Activated T-helper 17 cell treated with anti-CD3 and anti-CD28 coated beads, Interleukin-2, amount 50 U/mL, for 72 hours (primary cell): ENCODE data around the gene C3orf22. TPM values are rescaled to one million over a fixed set of nuclear protein-coding genes. Genes with fewer than 3 reads are reported as not detected.

Experiments
- ATAC-seq: fragments of 150-1000 bp; cut with Tn5 transposase; replicated peaks from 2 replicates; pipeline ENCODE4 v1.10.0; 2021; ENCODE audit warnings: mild to moderate bottlenecking, moderate library complexity
- H3K27ac Mint-ChIP-seq: one replicate; pipeline ENCODE4 v1.8.0; 2022; ENCODE audit warnings: mixed read lengths
- H3K27me3 Mint-ChIP-seq: one replicate; pipeline ENCODE4 v1.8.0; 2022; ENCODE audit warnings: mixed read lengths
- H3K36me3 Mint-ChIP-seq: one replicate; pipeline ENCODE4 v1.8.0; 2022; ENCODE audit warnings: low read depth, mild to moderate bottlenecking, mixed read lengths
- H3K4me1 Mint-ChIP-seq: one replicate; pipeline ENCODE4 v1.8.0; 2022; ENCODE audit warnings: mixed read lengths
- H3K4me3 Mint-ChIP-seq: one replicate; pipeline ENCODE4 v1.8.0; 2022; ENCODE audit warnings: mild to moderate bottlenecking, mixed read lengths
- H3K9me3 Mint-ChIP-seq: one replicate; pipeline ENCODE4 v1.8.0; 2022; ENCODE audit warnings: mixed read lengths
- total RNA-seq, 2 donors: library from RNA; stranded (reverse); gene quantifications; one replicate each; pipeline ENCODE4 v1.2.3, GENCODE V29; 2022

Gene C3orf22
- total RNA-seq, 2 donors from 2014 or later = not detected

DNA sequence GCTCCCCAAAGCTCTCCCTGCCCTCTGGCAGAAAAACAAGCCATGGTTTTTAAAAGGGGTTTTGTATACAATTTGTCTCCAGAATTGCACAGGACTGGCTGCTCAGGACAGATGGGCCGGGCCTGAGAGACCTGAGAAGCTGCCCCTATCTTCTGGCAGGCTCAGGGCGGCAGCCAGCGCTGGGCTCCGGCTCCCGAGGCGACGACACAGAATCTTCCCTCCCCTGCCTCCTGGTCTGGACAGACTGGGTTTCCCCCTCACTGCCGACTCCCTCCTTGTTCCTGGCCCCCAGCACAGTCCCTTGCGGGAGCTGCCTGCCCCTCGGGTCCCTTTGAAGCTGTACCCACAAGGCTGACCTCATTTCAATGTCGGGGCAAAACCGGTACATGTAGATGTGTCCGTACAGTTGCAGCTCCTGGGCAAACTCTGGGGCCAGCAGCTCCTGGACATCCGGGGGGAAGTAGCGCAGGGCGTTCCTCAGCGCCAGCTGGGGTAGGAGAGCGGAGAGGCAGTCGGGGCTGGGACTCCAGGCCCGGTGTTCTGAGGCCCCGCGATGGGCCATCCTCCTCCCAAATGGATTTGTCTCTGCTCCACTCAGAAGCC is 48.3 kb downstream of the C3orf22 start:
- Mint-ChIP-seq H3K36me3 (no peaks in the 10 kb centered on the region), H3K4me1 (peaks cover 5% of the 10 kb centered on the region), H3K27ac (no peak overlapping the region), H3K9me3 (no peaks in the 10 kb centered on the region), H3K27me3 (peaks cover 3% of the 10 kb centered on the region), H3K4me3 (no peak overlapping the region)
- no peak for ATAC-seq

DNA sequence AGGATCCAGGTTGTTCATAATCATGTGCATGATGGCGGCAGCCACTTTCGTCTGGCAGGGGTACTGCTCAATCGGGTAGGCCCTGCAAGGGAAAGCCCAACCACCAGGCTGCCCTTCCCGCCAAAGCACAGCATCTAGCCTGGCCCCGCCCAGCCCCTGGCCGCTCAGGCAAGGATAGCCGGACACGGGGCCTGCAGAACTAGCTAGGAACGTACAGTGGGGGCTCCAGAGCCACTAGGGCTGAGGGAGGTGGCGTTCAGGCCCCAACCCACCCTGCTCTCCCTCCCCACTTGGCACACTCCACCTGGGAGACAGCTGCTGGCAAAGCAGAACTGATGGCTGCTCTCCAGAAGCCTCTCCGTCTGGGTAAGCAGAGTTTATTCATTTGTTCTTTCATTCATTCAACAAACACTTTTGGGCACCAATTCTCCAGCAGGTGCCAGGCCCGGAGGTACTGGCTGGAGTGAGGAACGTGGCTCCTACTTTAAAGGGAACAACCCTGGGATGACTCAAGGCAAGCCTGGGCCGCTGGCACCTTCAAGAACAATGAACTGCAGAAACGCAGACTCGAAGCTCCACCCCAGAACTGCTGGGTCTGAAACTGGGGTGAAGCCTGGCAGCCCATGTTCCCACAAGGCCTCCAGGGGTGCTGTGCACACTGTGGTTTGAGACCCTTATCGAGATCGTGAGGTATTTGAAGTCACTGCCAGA is 49.0 kb downstream of the C3orf22 start:
- Mint-ChIP-seq H3K27ac (no peak overlapping the region), H3K9me3 (no peaks in the 10 kb centered on the region), H3K36me3 (no peaks in the 10 kb centered on the region), H3K4me3 (no peak overlapping the region), H3K4me1 (peaks cover 5% of the 10 kb centered on the region), H3K27me3 (peaks cover 9% of the 10 kb centered on the region)
- ATAC-seq = no peak

GRCh38 chr3:126508564-126508964 is 50.2 kb downstream of the C3orf22 start:
- Mint-ChIP-seq H3K36me3 (no peaks in the 10 kb centered on the region), H3K4me1 (peaks cover 5% of the 10 kb centered on the region), H3K4me3 (no peak overlapping the region), H3K27ac (no peak overlapping the region), H3K27me3 (peaks cover 9% of the 10 kb centered on the region), H3K9me3 (no peaks in the 10 kb centered on the region)
- no peak for ATAC-seq

DNA sequence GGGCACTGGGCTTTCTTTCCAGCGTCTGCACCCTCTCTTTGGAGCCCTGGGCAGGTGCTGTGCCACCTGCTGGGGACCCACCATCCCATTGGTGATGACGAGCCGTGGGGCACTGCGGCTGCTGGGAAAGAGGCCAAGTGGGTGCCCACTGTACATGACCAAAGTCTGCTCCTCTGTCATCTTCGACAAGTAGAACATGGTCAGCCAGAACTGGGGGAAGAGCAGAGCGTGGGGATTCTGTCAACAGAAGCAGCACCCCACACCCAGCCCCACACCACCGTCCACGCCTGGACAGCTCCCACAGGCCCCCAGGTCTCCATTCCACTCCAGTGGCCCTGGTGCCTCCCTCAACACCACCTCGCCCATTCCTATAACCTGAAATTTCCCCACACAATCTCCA is 50.8 kb downstream of the C3orf22 start:
- Mint-ChIP-seq H3K36me3 (no peaks in the 10 kb centered on the region), H3K4me1 (peaks cover 5% of the 10 kb centered on the region), H3K27me3 (peaks cover 9% of the 10 kb centered on the region), H3K9me3 (no peaks in the 10 kb centered on the region), H3K27ac (no peak overlapping the region), H3K4me3 (no peak overlapping the region)
- ATAC-seq = no peak

- Mint-ChIP-seq H3K4me3 (no peak overlapping the region), H3K27ac (no peak overlapping the region), H3K9me3 (no peaks in the 10 kb centered on the region), H3K36me3 (no peaks in the 10 kb centered on the region), H3K27me3 (peaks cover 9% of the 10 kb centered on the region), H3K4me1 (no peaks in the 10 kb centered on the region)
- ATAC-seq = no peak
These were observed 55.0 kb downstream of the C3orf22 start for GRCh38 chr3:126503701-126504100.

DNA sequence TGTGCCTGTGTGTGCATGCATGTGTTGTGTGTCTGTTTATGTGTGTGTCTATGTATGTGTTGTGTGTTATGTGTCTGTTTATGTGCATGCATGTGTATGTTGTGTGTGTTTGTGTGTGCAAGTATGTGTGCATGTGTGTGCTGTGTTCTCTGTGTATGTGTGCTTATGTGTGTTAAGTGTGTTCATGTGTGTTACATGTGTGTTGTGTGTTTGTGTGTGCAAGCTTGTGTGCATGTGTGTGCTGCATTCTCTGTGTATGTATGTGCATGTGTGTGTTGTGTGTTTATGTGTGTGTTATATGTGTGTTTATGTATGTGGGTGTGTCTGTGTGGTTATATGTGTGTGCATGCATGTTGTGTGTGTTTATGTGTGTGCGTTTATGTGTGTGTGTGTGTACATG is 56.1 kb downstream of the C3orf22 start:
- Mint-ChIP-seq H3K27me3 (peaks cover 9% of the 10 kb centered on the region), H3K36me3 (no peaks in the 10 kb centered on the region), H3K4me1 (no peaks in the 10 kb centered on the region), H3K27ac (no peak overlapping the region), H3K4me3 (no peak overlapping the region), H3K9me3 (no peaks in the 10 kb centered on the region)
- no peak for ATAC-seq

- no peak overlapping the region for H3K4me3 Mint-ChIP-seq
These were observed 57.0 kb downstream of the C3orf22 start for GRCh38 chr3:126501736-126502135.

GRCh38 chr3:126501054-126501453 is 57.7 kb downstream of the C3orf22 start:
- Mint-ChIP-seq H3K9me3 (no peaks in the 10 kb centered on the region), H3K4me3 (no peak overlapping the region), H3K36me3 (no peaks in the 10 kb centered on the region), H3K27me3 (peaks cover 6% of the 10 kb centered on the region), H3K27ac (no peak overlapping the region), H3K4me1 (no peaks in the 10 kb centered on the region)
- ATAC-seq = no peak

More at GRCh38 chr3:126501736-126502135, 57.0 kb downstream of the C3orf22 start:
- Mint-ChIP-seq H3K27ac (no peak overlapping the region), H3K36me3 (no peaks in the 10 kb centered on the region), H3K4me1 (no peaks in the 10 kb centered on the region), H3K9me3 (no peaks in the 10 kb centered on the region), H3K27me3 (peaks cover 9% of the 10 kb centered on the region)
- ATAC-seq = no peak

- H3K4me3 Mint-ChIP-seq = no peak overlapping the region
- H3K27me3 Mint-ChIP-seq = peaks cover 2% of the 10 kb centered on the region
- H3K27ac Mint-ChIP-seq = no peak overlapping the region
- ATAC-seq = no peak
- H3K36me3 Mint-ChIP-seq = no peaks in the 10 kb centered on the region
- no peaks in the 10 kb centered on the region for H3K9me3 Mint-ChIP-seq
- no peaks in the 10 kb centered on the region for H3K4me1 Mint-ChIP-seq
These were observed 58.7 kb downstream of the C3orf22 start for GRCh38 chr3:126500016-126500415.

Other genes starting within 250 kb of the C3orf22 start
- under 1 TPM in 1 of 2 donors, not detected in 1; 0.16 TPM for gene KLF15, start 201.5 kb downstream of the C3orf22 start, total RNA-seq
- gene CFAP100, start 164.0 kb downstream of the C3orf22 start, total RNA-seq = not detected
- gene ZXDC, start 83.0 kb downstream of the C3orf22 start, total RNA-seq = 10 to 100 TPM; 26.5 to 27.0 TPM
- not detected for gene UROC1, start 41.2 kb downstream of the C3orf22 start, total RNA-seq
- gene CHST13, start 34.8 kb downstream of the C3orf22 start, total RNA-seq = not detected
- gene TXNRD3, start 96.2 kb upstream of the C3orf22 start, total RNA-seq = 1 to 10 TPM in 1 of 2 donors, under 1 TPM in 1; 0.98 to 1.3 TPM
- gene CHCHD6, start 145.3 kb upstream of the C3orf22 start, total RNA-seq = 1 to 10 TPM; 8.7 to 9.9 TPM